ENCODE measurements around the gene USP38.
"Not testable (repeated sequence)": the region's sequence is repeated elsewhere in the genome, so short reads cannot be mapped to it uniquely, and the experiment has no call there.

USP38 gene

DNA sequence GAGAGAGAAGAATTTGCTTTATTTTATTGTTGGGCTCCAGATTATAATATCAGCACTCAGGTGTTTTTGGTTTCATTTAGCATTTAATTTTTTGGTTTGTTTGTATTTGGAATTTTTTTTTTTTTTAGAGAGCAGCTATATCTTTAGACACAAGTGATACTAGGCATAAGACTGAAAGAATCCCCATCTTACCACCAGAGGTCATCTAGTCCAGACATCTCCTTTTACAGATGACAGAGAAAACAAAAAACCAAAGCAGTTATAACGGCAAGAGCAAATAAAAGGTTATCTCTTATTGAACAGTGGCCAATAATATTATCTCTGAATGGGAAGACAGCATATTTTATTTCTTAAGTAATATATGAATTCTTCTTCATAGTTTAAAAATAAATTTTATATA is 22.8 kb downstream of the USP38 start:
- peak; percentile 11 to 18 for DNase-seq

GRCh38 chr4:143212566-143212965 is 27.8 kb downstream of the USP38 start:
- no peak for DNase-seq

GRCh38 chr4:143215873-143216272 is 31.2 kb downstream of the USP38 start:
- no peak for DNase-seq

- no peak for DNase-seq
These were observed 39.5 kb downstream of the USP38 start for GRCh38 chr4:143224255-143224654.

DNA sequence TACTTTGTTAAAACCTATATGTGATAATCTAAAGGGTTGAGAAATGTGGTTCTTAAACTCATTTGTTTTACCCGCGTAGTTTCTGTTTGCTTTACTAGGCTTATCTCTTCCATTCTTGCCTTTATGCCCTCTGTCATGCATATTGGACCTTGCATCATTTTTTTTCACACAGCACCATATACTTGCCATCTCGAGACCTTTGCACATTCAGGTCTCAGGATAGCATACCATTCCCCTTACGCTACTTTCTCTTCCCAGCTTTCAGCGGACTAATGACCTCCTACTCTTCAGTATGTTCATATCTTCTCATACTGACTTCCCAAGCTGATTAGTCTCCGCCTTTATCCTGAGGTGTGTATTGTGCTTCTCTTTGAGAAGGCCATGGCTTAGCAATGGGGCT is 40.5 kb downstream of the USP38 start:
- DNase-seq: no peak

DNA sequence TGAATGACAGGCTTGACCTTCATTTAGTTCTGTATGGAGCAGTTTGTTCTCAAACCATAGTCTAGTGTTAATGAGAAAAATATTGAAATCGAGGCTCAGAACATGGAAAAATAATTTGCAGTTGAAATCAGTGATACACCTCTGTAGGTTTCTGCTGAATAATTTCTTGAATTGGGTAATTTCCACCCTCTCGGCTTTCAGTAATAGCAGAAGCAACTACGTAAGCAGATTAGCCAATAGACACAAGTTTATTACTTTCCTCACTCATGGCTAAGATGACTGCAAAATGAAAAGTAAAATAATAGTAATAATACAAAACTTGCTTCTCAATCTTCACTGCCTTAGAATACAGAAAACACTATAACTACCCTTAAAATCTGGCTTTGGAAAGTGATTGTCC is 46.0 kb downstream of the USP38 start:
- DNase-seq: peak; percentile 54 to 67

DNA sequence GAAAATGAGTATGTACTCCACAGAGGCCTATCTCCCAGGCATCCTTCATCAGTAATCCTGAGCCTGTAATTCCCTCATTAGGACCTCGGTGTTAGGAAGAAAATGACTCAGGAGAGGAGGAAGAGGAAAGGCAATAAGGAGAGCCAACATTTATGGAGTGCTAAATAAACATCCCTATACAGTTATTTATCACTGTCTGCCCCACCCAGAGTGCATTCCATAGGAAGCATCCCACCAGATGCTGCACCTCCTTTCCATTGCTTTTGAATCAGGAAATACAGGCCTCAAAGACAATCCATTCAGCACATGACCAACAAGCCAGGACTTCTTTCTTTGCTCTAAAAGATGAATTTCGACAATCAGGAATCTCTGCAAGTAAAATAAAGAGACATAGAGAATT is 47.6 kb downstream of the USP38 start:
- no peak for DNase-seq

DNA sequence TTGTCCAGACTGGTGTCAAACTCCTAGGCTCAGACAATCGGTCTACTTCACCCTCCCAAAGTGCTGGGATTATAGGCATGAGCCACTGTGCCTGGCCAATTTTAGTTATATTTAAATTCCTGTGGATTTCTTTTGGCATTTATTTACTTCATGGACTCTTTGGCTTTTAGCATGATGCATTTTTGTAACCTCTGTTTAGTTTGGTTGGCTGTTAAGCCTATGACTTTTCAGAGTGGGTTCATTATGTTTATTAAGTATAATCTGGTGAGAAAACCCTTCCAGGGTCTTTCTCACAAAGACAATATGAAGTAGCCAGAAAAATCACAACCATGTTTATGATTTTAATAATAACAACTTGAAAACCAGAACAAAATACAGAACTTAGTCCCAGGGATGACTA is 49.4 kb downstream of the USP38 start:
- no peak for DNase-seq

DNA sequence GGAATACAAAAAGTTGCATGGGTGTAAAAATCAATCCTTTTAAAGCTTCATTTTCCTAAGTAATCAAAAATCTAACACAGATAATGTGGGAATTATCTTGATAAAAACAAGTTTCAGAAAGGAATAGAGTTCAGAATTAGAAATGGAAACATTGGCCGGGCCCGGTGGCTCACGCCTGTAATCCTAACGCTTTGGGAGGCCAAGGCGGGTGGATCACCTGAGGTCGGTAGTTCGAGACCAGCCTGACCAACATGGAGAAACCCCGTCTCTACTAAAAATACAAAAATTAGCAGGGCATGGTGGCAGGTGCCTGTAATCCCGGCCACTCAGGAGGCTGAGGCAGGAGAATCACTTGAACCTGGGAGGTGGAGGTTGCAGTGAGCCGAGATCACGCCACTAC is 52.5 kb downstream of the USP38 start:
- not testable (repeated sequence) for DNase-seq

GRCh38 chr4:143240939-143241679 is 56.4 kb downstream of the USP38 start:
- no peak for DNase-seq

GRCh38 chr4:143241892-143242291 is 57.2 kb downstream of the USP38 start:
- no peak for DNase-seq

DNA sequence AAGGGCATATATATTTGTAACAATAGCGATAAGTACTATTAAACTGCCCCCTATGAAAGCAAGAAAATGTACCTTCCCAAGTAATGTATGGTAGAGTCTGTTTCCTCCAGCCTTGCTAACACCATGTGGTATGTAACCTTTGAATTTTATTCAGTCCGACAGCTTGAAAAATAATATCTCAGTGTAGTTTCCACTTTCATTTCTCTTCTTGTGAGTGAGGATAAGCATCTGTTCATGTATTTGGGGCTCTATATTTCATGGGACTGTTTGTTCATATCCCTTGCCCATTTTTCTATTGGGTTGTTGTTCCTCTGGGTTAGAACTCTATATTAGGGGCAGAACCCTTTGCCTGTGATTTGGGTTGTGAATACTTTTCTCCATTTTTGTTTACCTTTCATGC is 58.3 kb downstream of the USP38 start:
- DNase-seq: no peak

- DNase-seq: no peak
These were observed 62.3 kb downstream of the USP38 start for GRCh38 chr4:143246977-143247376.

GRCh38 chr4:143247866-143248265 is 63.1 kb downstream of the USP38 start:
- no peak for DNase-seq

- DNase-seq: no peak
These were observed 64.1 kb downstream of the USP38 start for GRCh38 chr4:143248827-143249226.

DNA sequence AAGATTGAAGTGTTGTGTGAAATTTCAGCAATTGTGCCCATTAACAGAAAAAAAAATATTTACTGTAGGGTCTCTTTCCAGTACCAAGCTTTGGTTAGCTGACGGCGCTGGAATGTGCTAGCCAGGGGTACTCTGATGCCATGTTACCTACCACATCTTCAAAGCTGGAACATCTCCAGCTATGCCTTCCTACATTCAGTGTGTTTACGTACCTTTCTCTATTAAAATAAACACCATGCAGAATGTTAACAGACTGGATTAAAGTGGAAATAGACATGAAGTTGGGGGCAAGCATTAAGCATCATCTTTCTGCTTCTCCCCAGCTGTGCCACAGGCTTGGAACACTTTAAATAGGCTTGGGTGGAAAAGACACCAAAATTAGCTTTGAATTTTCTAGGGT is 65.9 kb downstream of the USP38 start:
- DNase-seq: no peak

GRCh38 chr4:143251348-143251747 is 66.6 kb downstream of the USP38 start:
- DNase-seq: no peak

DNA sequence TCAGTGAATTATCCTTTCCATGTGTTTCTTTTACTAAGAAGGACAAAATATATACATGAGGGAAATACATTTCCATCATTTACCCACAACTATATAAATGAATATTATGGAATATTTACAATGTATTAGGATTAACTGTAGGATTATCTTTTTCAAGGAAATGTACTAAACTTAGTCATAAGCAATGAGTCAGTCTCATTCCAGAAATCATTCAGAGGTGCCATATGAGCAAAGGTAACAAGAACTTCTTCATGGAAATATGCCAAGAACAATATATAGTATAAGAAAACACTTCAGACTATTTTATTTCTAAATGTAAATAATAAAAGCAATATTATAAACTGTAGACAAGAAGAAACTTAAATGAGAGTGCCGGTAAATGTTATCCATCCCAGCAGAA is 67.1 kb downstream of the USP38 start:
- no peak for DNase-seq

- DNase-seq: no peak
These were observed 67.8 kb downstream of the USP38 start for GRCh38 chr4:143252478-143252877.

GRCh38 chr4:143253166-143253565 is 68.4 kb downstream of the USP38 start:
- DNase-seq: peak in 1 of 2 donors; percentile 5

DNA sequence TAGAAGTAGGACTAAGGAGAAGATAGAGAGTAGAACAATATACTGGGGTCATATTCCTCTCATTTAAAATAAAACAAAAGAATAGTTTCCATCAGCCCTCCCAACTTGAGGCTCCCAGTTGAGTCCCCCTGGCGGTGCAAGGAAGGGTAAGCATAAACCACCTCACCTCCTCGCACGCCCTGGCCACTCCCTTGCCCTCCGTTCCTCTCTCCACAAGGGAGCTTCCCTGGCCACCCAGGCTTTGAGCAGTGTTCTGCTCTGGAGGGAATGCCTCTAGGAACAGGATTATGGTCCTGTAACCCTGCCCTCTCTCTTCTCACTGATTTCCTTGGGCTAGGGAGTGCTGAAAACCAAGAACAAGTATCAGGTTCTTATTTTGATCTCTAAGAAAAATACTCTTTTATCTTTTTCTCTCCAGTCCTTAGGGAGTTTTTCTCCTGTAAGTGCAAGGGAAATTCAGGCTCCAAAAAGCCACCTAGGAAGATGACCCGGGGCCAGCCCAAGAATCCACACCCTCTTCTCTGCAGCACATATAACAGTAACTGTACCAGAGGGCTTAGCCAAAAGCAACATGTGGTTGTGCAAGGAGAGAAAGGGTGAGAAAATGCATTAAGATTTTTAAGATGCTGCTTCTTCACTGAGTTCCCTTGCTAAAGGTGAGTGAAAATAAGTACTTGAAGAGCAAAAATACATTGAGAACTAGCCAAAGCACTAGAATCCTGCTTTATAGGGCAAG is 69.9 kb downstream of the USP38 start:
- no peak for DNase-seq

DNA sequence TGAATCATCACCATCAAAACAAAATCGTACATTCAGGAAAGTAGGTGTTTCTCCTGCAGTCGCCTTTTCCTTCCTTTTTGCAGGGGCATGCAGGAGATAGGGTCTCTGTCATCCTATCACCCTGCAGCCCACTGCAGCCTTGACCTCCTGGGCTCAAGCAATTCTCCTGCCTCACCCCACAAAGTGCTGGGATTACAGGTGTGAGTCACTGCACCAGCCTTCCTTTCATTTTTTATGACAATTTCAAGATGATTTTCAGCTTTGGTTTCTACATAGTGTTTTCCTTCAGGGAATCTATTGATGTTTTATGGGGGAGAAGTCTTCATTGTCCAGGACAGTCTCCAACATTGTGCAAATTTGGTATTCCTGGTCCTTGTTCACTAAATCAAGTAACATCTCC is 71.7 kb downstream of the USP38 start:
- DNase-seq: no peak

- DNase-seq: no peak
These were observed 72.6 kb downstream of the USP38 start for GRCh38 chr4:143257356-143257755.

DNA sequence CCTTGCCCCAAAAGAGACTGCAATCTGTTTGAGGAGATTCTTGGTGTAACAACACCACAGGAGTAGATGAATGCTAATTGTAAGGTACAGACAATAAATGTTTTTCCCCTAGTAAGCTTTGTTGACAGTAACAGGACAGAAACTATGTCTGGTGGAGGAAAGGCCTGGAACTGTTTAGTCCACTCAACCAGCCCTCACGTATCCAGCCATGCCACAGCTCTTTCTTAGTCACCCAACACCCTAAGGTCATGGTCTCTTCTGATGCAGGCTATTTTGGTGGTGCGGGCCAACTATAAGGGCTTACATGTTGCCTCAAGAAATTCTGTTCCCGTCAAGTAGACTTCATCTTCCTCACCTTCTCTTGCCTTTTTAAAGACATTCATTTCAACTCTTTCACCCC is 76.0 kb downstream of the USP38 start:
- DNase-seq: no peak
